Mesothelial cell of epicardium (in vitro differentiated cells): ENCODE results near the gene STX19. TPM values are rescaled to one million over a fixed set of nuclear protein-coding genes. Genes with fewer than 3 reads are reported as not detected.

Source experiments
- DNase-seq, 2 experiments: peaks; one replicate each; pipeline ENCODE4 v3.0.0; 2021; ENCODE audit warnings: low spot score in 2 of 2; ENCODE audit not compliant: unreplicated experiment in 2 of 2
- H3K27ac Mint-ChIP-seq: 2 replicates; pipeline ENCODE4 v1.8.0; 2021; ENCODE audit warnings: mixed read lengths
- H3K27me3 Mint-ChIP-seq: 2 replicates; pipeline ENCODE4 v1.8.0; 2021; ENCODE audit warnings: low read depth, mixed read lengths
- H3K36me3 Mint-ChIP-seq: 2 replicates; pipeline ENCODE4 v1.8.0; 2021; ENCODE audit warnings: mixed read lengths
- H3K4me1 Mint-ChIP-seq: 2 replicates; pipeline ENCODE4 v1.8.0; 2021; ENCODE audit warnings: mixed read lengths
- H3K4me3 Mint-ChIP-seq: 2 replicates; pipeline ENCODE4 v1.8.0; 2021; ENCODE audit warnings: mild to moderate bottlenecking, moderate library complexity, mixed read lengths
- H3K9me3 Mint-ChIP-seq: 2 replicates; pipeline ENCODE4 v1.8.0; 2021; ENCODE audit warnings: mixed read lengths
- total RNA-seq: library from RNA; stranded (reverse); gene quantifications from 3 replicates; pipeline ENCODE4 v1.2.1, GENCODE V29; 2021
- TF ChIP-seq, protein P1 (sequence below): fragments of 200-600 bp; sonication (generic); IDR thresholded peaks from one replicate; pipeline ENCODE4 v1.5.0; 2021; ENCODE audit warnings: antibody characterized with exemption; ENCODE audit not compliant: unreplicated experiment

The STX19 gene
- total RNA-seq, 1 donor from 2014 or later: 0.18 TPM

DNA sequence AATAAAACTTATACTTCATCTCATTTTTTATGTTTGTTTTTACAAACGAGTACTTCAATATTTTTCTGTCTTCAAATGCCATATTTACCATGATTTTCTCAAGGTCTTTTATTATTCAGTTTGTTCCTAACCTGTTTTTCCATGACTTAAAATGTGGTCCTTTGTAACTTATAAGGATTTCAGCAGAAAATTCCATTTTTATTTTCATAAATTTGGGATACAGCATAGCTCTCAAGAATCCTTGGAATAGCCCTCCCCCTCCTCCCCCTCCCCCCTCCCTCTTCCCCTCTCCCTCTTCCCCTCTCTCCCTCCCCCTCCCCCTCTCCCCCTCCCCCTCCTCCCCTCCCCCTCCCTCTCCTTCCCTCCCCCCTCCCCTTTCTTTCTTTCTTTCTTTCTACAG is 14.9 kb upstream of the STX19 start:
- Mint-ChIP-seq H3K4me1 (no peaks in the 10 kb centered on the region), H3K27me3 (no peaks in the 10 kb centered on the region), H3K9me3 (peaks cover 9% of the 10 kb centered on the region), H3K27ac (no peak overlapping the region), H3K4me3 (no peak overlapping the region), H3K36me3 (peaks cover 20% of the 10 kb centered on the region)
- TF ChIP-seq, protein P1, sequence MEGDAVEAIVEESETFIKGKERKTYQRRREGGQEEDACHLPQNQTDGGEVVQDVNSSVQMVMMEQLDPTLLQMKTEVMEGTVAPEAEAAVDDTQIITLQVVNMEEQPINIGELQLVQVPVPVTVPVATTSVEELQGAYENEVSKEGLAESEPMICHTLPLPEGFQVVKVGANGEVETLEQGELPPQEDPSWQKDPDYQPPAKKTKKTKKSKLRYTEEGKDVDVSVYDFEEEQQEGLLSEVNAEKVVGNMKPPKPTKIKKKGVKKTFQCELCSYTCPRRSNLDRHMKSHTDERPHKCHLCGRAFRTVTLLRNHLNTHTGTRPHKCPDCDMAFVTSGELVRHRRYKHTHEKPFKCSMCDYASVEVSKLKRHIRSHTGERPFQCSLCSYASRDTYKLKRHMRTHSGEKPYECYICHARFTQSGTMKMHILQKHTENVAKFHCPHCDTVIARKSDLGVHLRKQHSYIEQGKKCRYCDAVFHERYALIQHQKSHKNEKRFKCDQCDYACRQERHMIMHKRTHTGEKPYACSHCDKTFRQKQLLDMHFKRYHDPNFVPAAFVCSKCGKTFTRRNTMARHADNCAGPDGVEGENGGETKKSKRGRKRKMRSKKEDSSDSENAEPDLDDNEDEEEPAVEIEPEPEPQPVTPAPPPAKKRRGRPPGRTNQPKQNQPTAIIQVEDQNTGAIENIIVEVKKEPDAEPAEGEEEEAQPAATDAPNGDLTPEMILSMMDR: no peak
- no peak for DNase-seq

DNA sequence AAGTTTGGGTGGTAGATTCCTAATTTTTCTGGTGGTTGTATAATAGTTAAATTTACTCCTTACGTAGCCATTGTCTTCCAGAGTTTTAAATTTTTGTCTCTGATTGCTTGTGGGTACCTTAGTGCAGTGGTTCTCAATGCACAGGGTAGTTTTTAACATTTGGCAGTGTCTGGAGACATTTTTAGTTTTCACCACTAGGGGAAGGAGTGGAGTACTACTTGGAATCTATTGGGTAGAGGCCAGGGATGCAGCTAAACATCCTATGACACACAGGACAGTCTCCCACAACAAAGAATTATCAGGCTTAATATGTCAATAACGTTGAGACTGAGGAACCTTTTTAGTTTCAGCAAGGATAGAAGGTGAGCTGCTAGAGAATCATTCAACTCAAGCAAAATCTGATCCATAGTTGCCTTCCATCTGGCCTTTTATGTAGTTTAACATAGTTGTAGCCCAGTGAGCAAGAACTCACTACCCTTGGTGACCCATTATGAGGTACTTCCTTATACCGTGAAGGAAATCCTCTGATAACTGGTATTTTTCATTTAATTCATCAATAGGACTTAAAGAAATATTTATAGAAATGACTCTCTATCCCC is 8.6 kb upstream of the STX19 start:
- Mint-ChIP-seq H3K4me1 (no peaks in the 10 kb centered on the region), H3K9me3 (peaks cover 3% of the 10 kb centered on the region), H3K36me3 (peaks cover 12% of the 10 kb centered on the region), H3K4me3 (no peak overlapping the region), H3K27ac (no peak overlapping the region), H3K27me3 (no peaks in the 10 kb centered on the region)
- no peak for DNase-seq
- TF ChIP-seq, protein P1: peak; percentile 19

DNA sequence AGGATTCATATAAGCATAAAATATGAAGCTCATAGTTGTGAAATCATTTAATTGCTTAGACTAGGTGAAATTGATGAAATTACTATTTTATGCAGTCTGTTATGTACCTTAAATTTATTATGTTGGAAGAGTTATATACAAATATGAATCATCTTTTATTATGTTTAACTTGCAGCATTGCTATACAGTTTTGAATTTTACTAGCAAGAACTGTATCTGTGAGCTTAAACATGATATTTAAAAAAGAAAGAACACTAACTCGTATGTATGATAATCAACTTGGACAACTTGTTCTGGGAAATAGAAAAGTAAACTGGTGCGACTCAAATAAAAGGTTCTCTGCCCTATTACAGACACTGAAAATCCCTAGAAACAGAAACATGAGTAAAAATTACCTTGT is 1.8 kb downstream of the STX19 start:
- no peak for DNase-seq
- Mint-ChIP-seq H3K4me3 (no peak overlapping the region), H3K9me3 (peaks cover under 1% of the 10 kb centered on the region), H3K27me3 (no peaks in the 10 kb centered on the region), H3K4me1 (peaks cover 4% of the 10 kb centered on the region), H3K36me3 (peaks cover 1% of the 10 kb centered on the region), H3K27ac (peak overlapping the region; percentile 43)
- TF ChIP-seq, protein P1: no peak

DNA sequence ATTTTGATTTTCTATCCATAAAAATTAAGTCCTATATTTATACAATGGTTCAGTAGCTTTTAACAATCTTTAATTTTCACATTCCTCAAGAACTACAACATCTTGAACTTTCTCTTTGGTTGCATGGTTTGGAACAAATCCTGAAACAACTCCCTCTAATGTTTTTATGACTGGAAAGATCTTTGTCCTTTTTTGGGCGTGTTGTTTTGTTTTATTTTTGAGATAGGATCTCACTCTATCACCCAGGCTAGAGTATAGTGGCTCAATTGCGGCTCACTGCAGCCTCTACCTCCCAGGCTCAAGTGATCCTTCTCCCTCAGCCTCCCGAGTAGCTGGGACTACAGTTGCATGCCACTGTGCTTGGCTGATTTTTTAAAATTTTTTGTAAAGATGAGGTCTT is 4.0 kb downstream of the STX19 start:
- TF ChIP-seq, protein P1: no peak

DNA sequence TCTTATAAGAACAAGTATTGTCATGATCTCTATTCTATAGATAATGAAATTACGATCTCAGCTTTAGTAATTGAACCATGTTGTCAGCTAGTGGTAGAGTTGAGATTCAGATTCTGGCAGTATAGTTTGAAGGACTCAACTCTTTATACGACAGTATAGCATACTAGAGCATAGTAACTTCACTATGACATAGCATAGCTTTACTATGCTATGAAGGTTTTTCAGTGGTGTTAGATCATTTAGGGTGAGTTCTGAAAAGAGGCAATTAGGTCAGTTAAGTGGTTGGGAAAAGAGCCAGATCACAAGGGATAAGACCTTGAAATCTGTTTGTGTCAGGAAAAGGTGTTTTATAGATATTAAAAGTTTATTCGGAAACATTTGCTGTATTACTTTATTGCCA is 8.1 kb downstream of the STX19 start:
- Mint-ChIP-seq H3K4me1 (no peaks in the 10 kb centered on the region), H3K27me3 (no peaks in the 10 kb centered on the region), H3K9me3 (no peaks in the 10 kb centered on the region), H3K4me3 (no peak overlapping the region), H3K27ac (no peak overlapping the region), H3K36me3 (no peaks in the 10 kb centered on the region)
- no peak for DNase-seq
- TF ChIP-seq, protein P1: no peak

More for the DNA sequence above, 4.0 kb downstream of the STX19 start:
- no peaks in the 10 kb centered on the region for H3K36me3 Mint-ChIP-seq
- no peaks in the 10 kb centered on the region for H3K9me3 Mint-ChIP-seq
- peaks cover 4% of the 10 kb centered on the region for H3K4me1 Mint-ChIP-seq
- no peak overlapping the region for H3K4me3 Mint-ChIP-seq
- DNase-seq: no peak
- no peak overlapping the region for H3K27ac Mint-ChIP-seq
- H3K27me3 Mint-ChIP-seq: no peaks in the 10 kb centered on the region

DNA sequence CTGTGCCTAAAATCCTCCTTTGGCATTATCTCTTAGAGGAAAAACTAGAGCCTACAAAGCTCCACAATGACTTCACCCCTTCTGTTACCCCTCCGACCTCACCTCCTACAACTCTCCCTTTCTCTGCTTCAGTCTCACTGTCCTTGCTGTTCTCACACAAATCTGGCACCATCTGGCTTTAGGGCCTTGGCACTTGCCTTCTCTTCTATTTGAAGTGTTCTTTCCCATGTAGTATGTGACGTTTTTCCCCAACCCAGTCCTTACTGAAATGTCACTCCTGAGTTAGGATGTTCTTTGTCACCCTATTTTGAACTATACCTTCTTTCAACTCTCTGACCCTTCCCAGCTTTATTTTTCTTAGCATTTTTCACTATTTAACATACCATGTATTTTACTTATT is 8.7 kb downstream of the STX19 start:
- no peaks in the 10 kb centered on the region for H3K36me3 Mint-ChIP-seq
- H3K27ac Mint-ChIP-seq: no peak overlapping the region
- no peak overlapping the region for H3K4me3 Mint-ChIP-seq
- H3K9me3 Mint-ChIP-seq: no peaks in the 10 kb centered on the region
- no peaks in the 10 kb centered on the region for H3K4me1 Mint-ChIP-seq
- no peaks in the 10 kb centered on the region for H3K27me3 Mint-ChIP-seq
- TF ChIP-seq, protein P1: no peak
- DNase-seq: no peak
